Measurements from ENCODE around the gene LRRC7. TPM values are rescaled to one million over a fixed set of nuclear protein-coding genes. Genes with fewer than 3 reads are reported as not detected.

LRRC7 gene
- total and polyA plus RNA-seq, 2 of the 13 experiments (the other 11 are each of a cell fraction or from before 2014, with no cell fraction given), result not detected

DNA sequence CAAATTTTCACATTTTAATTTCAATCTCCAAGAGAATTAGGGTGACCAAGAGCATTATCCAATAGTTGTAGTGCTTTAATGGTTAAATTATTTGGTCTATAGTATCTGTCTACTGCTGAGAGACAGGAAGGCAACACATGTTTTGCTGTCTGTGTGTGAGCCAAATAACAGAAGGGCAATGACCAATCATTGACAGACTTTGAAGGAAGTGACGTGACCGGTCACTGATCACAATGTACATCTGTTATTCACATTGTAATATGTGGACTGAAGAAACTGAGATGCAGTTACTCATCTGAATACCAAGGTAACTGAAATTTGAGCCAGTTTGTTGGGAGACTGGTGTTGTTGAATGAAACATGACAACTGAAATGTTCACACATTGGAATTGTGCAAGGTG is 440.9 kb downstream of the LRRC7 start:
- intact Hi-C loops (cut with micrococcal nuclease; ENCODE audit: unreplicated experiment) (no loop called here), in situ Hi-C loops (cut with HindIII; ENCODE audit: extremely low pct_ligation_motif_present, low pct_unique_long_range_greater_than_20kb) (no loop called here)
- Histone ChIP-seq H3K4me2 (ENCODE audit: low read depth, low read length) (no peak overlapping the region), H3K27ac (ENCODE audit: extremely low read length, insufficient read depth, low read length) (no peak overlapping the region), H3K9me3 (ENCODE audit: low read length) (no peaks in the 10 kb centered on the region), H3K27me3 (ENCODE audit: control insufficient read depth in 1 of 2, insufficient read depth in 2 of 2, low read length in 2 of 2) (no peaks in the 10 kb centered on the region), H3K4me1 (ENCODE audit: insufficient read depth, low read length) (no peaks in the 10 kb centered on the region), H4K20me1 (ENCODE audit: insufficient read depth, low read length) (no peaks in the 10 kb centered on the region), H3K9ac (ENCODE audit: insufficient read depth, low read depth, low read length) (no peak overlapping the region), H2AFZ (ENCODE audit: low read length) (no peak overlapping the region), H3K4me3 (replicated peaks in 1 of 3; ENCODE audit: insufficient read depth in 1 of 3, low read depth in 2 of 3, low read length in 3 of 3) (no peak overlapping the region), H3K79me2 (ENCODE audit: insufficient read depth, low read length) (no peaks in the 10 kb centered on the region), H3K36me3 (replicated peaks in 1 of 2; ENCODE audit: control insufficient read depth in 1 of 2, insufficient read depth in 2 of 2, low read length in 2 of 2) (no peaks in the 10 kb centered on the region)
- BruUV-seq (replicated peaks), result no TSS peak
- ChIA-PET CTCF (ENCODE audit: low intra/inter-chr PET ratio, low total read pairs) (no interaction called here), POLR2A (no interaction called here)
- peak; percentile 62 for TF ChIP-seq CREB1 (IDR thresholded peaks at IDR 0.05)
- TF ChIP-seq CREB1 (CRISPR knock-in tag; IDR thresholded peaks at IDR 0.05), result no peak
- TF ChIP-seq ZNF614 (CRISPR knock-in tag; IDR thresholded peaks at IDR 0.05; ENCODE audit: borderline replicate concordance), result no peak
- DNase-seq (ENCODE audit: low spot score) (no peak), ATAC-seq (no peak), FAIRE-seq (no peak)
- 0% methylated on average over 2 of the region's 2 CpGs for WGBS (ENCODE audit: low lambda C conversion rate)

DNA sequence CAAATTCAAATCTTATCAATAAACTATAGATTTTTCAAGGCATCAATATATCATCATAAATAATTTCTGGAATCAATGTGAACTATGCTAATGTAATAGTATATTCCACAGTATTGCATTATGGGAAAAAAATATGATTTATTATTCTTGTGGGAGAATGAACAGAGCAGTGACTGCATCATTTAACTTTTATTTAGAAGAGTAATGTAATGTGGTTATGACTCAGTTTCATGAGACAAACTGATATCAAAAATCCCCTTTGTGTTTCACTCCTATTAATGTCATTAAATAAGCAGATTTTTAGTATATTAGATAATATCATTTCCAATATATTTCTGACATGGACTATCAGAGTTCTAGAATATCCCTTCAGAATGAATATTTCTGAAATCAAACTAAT is 450.0 kb downstream of the LRRC7 start:
- Histone ChIP-seq H2AFZ (ENCODE audit: low read length) (no peak overlapping the region), H4K20me1 (ENCODE audit: insufficient read depth, low read length) (no peaks in the 10 kb centered on the region), H3K9ac (ENCODE audit: insufficient read depth, low read depth, low read length) (no peak overlapping the region), H3K79me2 (ENCODE audit: insufficient read depth, low read length) (no peaks in the 10 kb centered on the region), H3K4me2 (ENCODE audit: low read depth, low read length) (no peak overlapping the region), H3K4me1 (ENCODE audit: insufficient read depth, low read length) (no peaks in the 10 kb centered on the region), H3K36me3 (replicated peaks in 1 of 2; ENCODE audit: control insufficient read depth in 1 of 2, insufficient read depth in 2 of 2, low read length in 2 of 2) (no peaks in the 10 kb centered on the region), H3K27me3 (ENCODE audit: control insufficient read depth in 1 of 2, insufficient read depth in 2 of 2, low read length in 2 of 2) (no peaks in the 10 kb centered on the region), H3K9me3 (ENCODE audit: low read length) (no peaks in the 10 kb centered on the region), H3K27ac (ENCODE audit: extremely low read length, insufficient read depth, low read length) (no peak overlapping the region), H3K4me3 (replicated peaks in 1 of 3; ENCODE audit: insufficient read depth in 1 of 3, low read depth in 2 of 3, low read length in 3 of 3) (no peak overlapping the region)
- FAIRE-seq, result no peak
- ATAC-seq, result no peak
- POLR2A ChIA-PET, result no interaction called here
- no peak for DNase-seq (ENCODE audit: low spot score)
- in situ Hi-C loops (cut with HindIII; ENCODE audit: extremely low pct_ligation_motif_present, low pct_unique_long_range_greater_than_20kb), result no loop called here
- no peak for TF ChIP-seq PCBP1 (IDR thresholded peaks at IDR 0.05; ENCODE audit: borderline replicate concordance, low read depth, low read length)
- no peak for TF ChIP-seq AGO1 (IDR thresholded peaks at IDR 0.05; ENCODE audit: low read depth, low read length, poor library complexity, severe bottlenecking)
- TF ChIP-seq, protein P1, sequence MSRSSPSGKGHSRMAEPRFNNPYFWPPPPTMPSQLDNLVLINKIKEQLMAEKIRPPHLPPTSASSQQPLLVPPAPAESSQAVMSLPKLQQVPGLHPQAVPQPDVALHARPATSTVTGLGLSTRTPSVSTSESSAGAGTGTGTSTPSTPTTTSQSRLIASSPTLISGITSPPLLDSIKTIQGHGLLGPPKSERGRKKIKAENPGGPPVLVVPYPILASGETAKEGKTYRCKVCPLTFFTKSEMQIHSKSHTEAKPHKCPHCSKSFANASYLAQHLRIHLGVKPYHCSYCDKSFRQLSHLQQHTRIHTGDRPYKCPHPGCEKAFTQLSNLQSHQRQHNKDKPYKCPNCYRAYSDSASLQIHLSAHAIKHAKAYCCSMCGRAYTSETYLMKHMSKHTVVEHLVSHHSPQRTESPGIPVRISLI (CRISPR knock-in tag; IDR thresholded peaks at IDR 0.05; ENCODE audit: borderline replicate concordance), result no peak
- no peak for TF ChIP-seq ZFP36L1 (CRISPR knock-in tag; IDR thresholded peaks at IDR 0.05)
- TF ChIP-seq, protein P2, sequence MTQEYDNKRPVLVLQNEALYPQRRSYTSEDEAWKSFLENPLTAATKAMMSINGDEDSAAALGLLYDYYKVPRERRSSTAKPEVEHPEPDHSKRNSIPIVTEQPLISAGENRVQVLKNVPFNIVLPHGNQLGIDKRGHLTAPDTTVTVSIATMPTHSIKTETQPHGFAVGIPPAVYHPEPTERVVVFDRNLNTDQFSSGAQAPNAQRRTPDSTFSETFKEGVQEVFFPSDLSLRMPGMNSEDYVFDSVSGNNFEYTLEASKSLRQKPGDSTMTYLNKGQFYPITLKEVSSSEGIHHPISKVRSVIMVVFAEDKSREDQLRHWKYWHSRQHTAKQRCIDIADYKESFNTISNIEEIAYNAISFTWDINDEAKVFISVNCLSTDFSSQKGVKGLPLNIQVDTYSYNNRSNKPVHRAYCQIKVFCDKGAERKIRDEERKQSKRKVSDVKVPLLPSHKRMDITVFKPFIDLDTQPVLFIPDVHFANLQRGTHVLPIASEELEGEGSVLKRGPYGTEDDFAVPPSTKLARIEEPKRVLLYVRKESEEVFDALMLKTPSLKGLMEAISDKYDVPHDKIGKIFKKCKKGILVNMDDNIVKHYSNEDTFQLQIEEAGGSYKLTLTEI (CRISPR knock-in tag; conservative IDR thresholded peaks at IDR 0.05), result no peak
- intact Hi-C loops (cut with micrococcal nuclease; ENCODE audit: unreplicated experiment), result no loop called here
- BruUV-seq (replicated peaks), result no TSS peak
- CTCF ChIA-PET (ENCODE audit: low intra/inter-chr PET ratio, low total read pairs), result no interaction called here

Measured in HepG2 (cell line).